Mucosa of descending colon (tissue), 3 donors: ENCODE measurements around the gene KIAA1755. TPM values are rescaled to one million over a fixed set of nuclear protein-coding genes. Genes with fewer than 3 reads are reported as not detected.

Source experiments
- ATAC-seq: fragments of 200-7000 bp; cut with Tn5 transposase; one replicate; pipeline ENCODE4 v1.9.1; 2020; ENCODE audit warnings: mild to moderate bottlenecking, moderate library complexity
- DNase-seq, 3 donors: peaks; one replicate each; pipeline ENCODE4 v3.0.0-alpha.2; 2020
- H3K36me3 ChIP-seq: fragments of 200-600 bp; one replicate; pipeline ENCODE4 v1.8.0; 2021; ENCODE audit warnings: low read depth, mild to moderate bottlenecking
- H3K4me1 ChIP-seq: fragments of 200-600 bp; one replicate; pipeline ENCODE4 v1.8.0; 2021; ENCODE audit warnings: low read depth, mild to moderate bottlenecking
- H3K4me3 ChIP-seq: fragments of 200-600 bp; one replicate; pipeline ENCODE4 v1.8.0; 2021; ENCODE audit warnings: mild to moderate bottlenecking
- H3K9me3 ChIP-seq: fragments of 200-600 bp; one replicate; pipeline ENCODE4 v1.8.0; 2021; ENCODE audit warnings: mild to moderate bottlenecking
- CTCF ChIP-seq: fragments of 200-600 bp; IDR thresholded peaks from one replicate; pipeline ENCODE4 v1.8.0; 2022; ENCODE audit warnings: antibody characterized with exemption, mild to moderate bottlenecking
- intact Hi-C, 2 donors: fragments of 100-400 bp; cut with DNase I in 1 of 2; cut with micrococcal nuclease in 1 of 2; formaldehyde crosslinking; loops; one replicate each; pipeline versions ENCODE4 v1.11.0 to v1.11.1; 2022; cut with DNase I, micrococcal nuclease
- total RNA-seq, 3 donors: library from RNA; stranded (reverse); fragmentation: NEBNext Ultra II Directional in 2 of 3; extraction: Animal tissue kit (Norgen Biotek cat#: 25700) in 2 of 3; gene quantifications; one replicate each; pipeline versions ENCODE4 v1.2.1 to v1.2.4, GENCODE V29; 2021 to 2023
- donor health status: DM: no; HTN: no; CAD: no; lungs with moderate emphysema.
- donor health status: DM: no; HTN: no; CAD: no.
- donor health status: DM: no; HTN: yes; CAD: no.

Gene KIAA1755
- total RNA-seq, 3 donors from 2014 or later = 1.2 to 22.4 (median 3.4) TPM

GRCh38 chr20:38214256-38215193 is 46.0 kb downstream of the KIAA1755 start:
- intact Hi-C loops = no loop called here
- no peak for DNase-seq
- H3K9me3 ChIP-seq = no peaks in the 10 kb centered on the region
- no peak overlapping the region for H3K4me3 ChIP-seq
- no peak for TF ChIP-seq CTCF
- no peak for ATAC-seq
- no peaks in the 10 kb centered on the region for H3K4me1 ChIP-seq
- no peaks in the 10 kb centered on the region for H3K36me3 ChIP-seq

- Histone ChIP-seq H3K9me3 (no peaks in the 10 kb centered on the region), H3K36me3 (no peaks in the 10 kb centered on the region), H3K4me1 (no peaks in the 10 kb centered on the region), H3K4me3 (no peak overlapping the region)
- intact Hi-C loops = no loop called here
- ATAC-seq = no peak
- no peak for TF ChIP-seq CTCF
- no peak for DNase-seq
Measured at GRCh38 chr20:38213607-38213940, 47.0 kb downstream of the KIAA1755 start.

GRCh38 chr20:38212806-38213606 is 47.5 kb downstream of the KIAA1755 start:
- intact Hi-C loops = no loop called here
- no peak for TF ChIP-seq CTCF
- DNase-seq (no peak), ATAC-seq (no peak)
- Histone ChIP-seq H3K4me3 (no peak overlapping the region), H3K36me3 (no peaks in the 10 kb centered on the region), H3K4me1 (no peaks in the 10 kb centered on the region), H3K9me3 (no peaks in the 10 kb centered on the region)

- DNase-seq = peak in 1 of 3 donors; percentile 11
- intact Hi-C loops = no loop called here
- Histone ChIP-seq H3K9me3 (no peaks in the 10 kb centered on the region), H3K4me3 (no peak overlapping the region), H3K4me1 (no peaks in the 10 kb centered on the region), H3K36me3 (no peaks in the 10 kb centered on the region)
- ATAC-seq = no peak
- TF ChIP-seq CTCF = no peak
Measured at GRCh38 chr20:38211200-38212097, 49.1 kb downstream of the KIAA1755 start.

- no peak overlapping the region for H3K4me3 ChIP-seq
- no peak for ATAC-seq
- no peak for TF ChIP-seq CTCF
Measured at GRCh38 chr20:38210741-38211140, 49.8 kb downstream of the KIAA1755 start.

More at GRCh38 chr20:38210741-38211140, 49.8 kb downstream of the KIAA1755 start:
- Histone ChIP-seq H3K9me3 (no peaks in the 10 kb centered on the region), H3K4me1 (no peaks in the 10 kb centered on the region), H3K36me3 (no peaks in the 10 kb centered on the region)
- intact Hi-C loops = no loop called here
- DNase-seq = no peak
